AG04450 (cell line): Measurements from ENCODE around the gene TESK1. TPM values are rescaled to one million over a fixed set of nuclear protein-coding genes. Genes with fewer than 3 reads are reported as not detected.

ENCODE experiments used
- CTCF ChIA-PET: fragments of 300-600, 350-600 bp; formaldehyde crosslinking; extraction: SDS; loops from one replicate; lab custom pipeline; 2022; ENCODE audit warnings: antibody characterized with exemption, inconsistent platforms; lab: Charles Lee
- POLR2A ChIA-PET: fragments of 350-600 bp; formaldehyde crosslinking; extraction: SDS; loops from one replicate; lab custom pipeline; 2021; ENCODE audit warnings: antibody characterized with exemption, inconsistent platforms; lab: Yijun Ruan, JAX
- DNase-seq: peaks from one replicate; pipeline ENCODE4 v3.0.0-alpha.2; 2011; ENCODE audit warnings: low read depth, low spot score
- H3K27ac ChIP-seq: one replicate; pipeline ENCODE4 v1.5.1; 2012; ENCODE audit warnings: low read depth, low read length, control low read depth
- H3K27me3 ChIP-seq: one replicate; pipeline ENCODE4 v1.6.0; 2012; ENCODE audit warnings: low read length; ENCODE audit not compliant: control insufficient read depth, insufficient read depth
- H3K4me3 ChIP-seq: 2 replicates; pipeline ENCODE4 v1.5.1; 2011; ENCODE audit warnings: mild to moderate bottlenecking, low read depth, low read length, control low read depth
- H3K9me3 ChIP-seq: 2 replicates; pipeline ENCODE4 v1.5.1; 2012; ENCODE audit warnings: low read length; ENCODE audit not compliant: control insufficient read depth, insufficient read depth
- CTCF ChIP-seq: IDR thresholded peaks from 2 replicates; pipeline ENCODE4 v1.5.1; 2011; ENCODE audit warnings: low read depth, low read length, control low read depth, inconsistent platforms
- polyA plus RNA-seq: library from polyadenylated mRNA; depleted of rRNA; stranded (reverse); fragments of >200 nt; gene quantifications from 2 replicates; pipeline ENCODE4 v1.2.3, GENCODE V29; 2011

The TESK1 gene
- polyA plus RNA-seq, 1 experiment: 12.8 TPM

- H3K4me3 ChIP-seq: no peak overlapping the region
- no peak overlapping the region for H3K27ac ChIP-seq
- no peak for TF ChIP-seq CTCF
- H3K27me3 ChIP-seq: peaks cover 46% of the 10 kb centered on the region
- H3K9me3 ChIP-seq: no peaks in the 10 kb centered on the region; the same call in 1 of the 2 replicates
- POLR2A ChIA-PET: no interaction called here
- DNase-seq: no peak
- CTCF ChIA-PET: interaction anchor here (0.9 to 1.6 kb wide), 2 partner anchors 8 to 15 kb away, joined by 3 to 7 read pairs; no protein-coding TSS in a partner anchor
Observed at GRCh38 chr9:35618854-35619799, 14.1 kb downstream of the TESK1 start.

- Histone ChIP-seq H3K4me3 (no peak overlapping the region), H3K27ac (no peak overlapping the region), H3K9me3 (no peaks in the 10 kb centered on the region; the same call in 1 of the 2 replicates), H3K27me3 (peaks cover 41% of the 10 kb centered on the region)
- POLR2A ChIA-PET: no interaction called here
- CTCF ChIA-PET: interaction anchor here (0.9 to 1.6 kb wide), 2 partner anchors 8 to 16 kb away, joined by 3 to 7 read pairs; no protein-coding TSS in a partner anchor
- no peak for TF ChIP-seq CTCF
- DNase-seq: no peak
Observed at GRCh38 chr9:35619800-35620158, 14.7 kb downstream of the TESK1 start.

- H3K9me3 ChIP-seq: no peaks in the 10 kb centered on the region
- POLR2A ChIA-PET: no interaction called here
- no peak overlapping the region for H3K27ac ChIP-seq
- CTCF ChIA-PET: interaction anchor here (0.7 to 2.1 kb wide), 2 partner anchors 24 kb away, joined by 3 to 10 read pairs; no protein-coding TSS in a partner anchor
- peaks cover 5% of the 10 kb centered on the region for H3K27me3 ChIP-seq
- no peak overlapping the region for H3K4me3 ChIP-seq
- TF ChIP-seq CTCF: no peak
- no peak for DNase-seq
Observed at GRCh38 chr9:35627575-35627974, 22.5 kb downstream of the TESK1 start.

GRCh38 chr9:35628389-35628991 is 23.4 kb downstream of the TESK1 start:
- no peak for TF ChIP-seq CTCF
- Histone ChIP-seq H3K9me3 (no peaks in the 10 kb centered on the region), H3K4me3 (no peak overlapping the region), H3K27ac (no peak overlapping the region), H3K27me3 (peaks cover 5% of the 10 kb centered on the region)
- POLR2A ChIA-PET: no interaction called here
- CTCF ChIA-PET: interaction anchor here (0.7 to 2.1 kb wide), 3 partner anchors 19 to 29 kb away, joined by 3 to 10 read pairs (median 4); partner anchors contain the start of genes CCDC107 and RMRP
- no peak for DNase-seq

- no peak for TF ChIP-seq CTCF
- no peaks in the 10 kb centered on the region for H3K9me3 ChIP-seq
- ChIA-PET CTCF (interaction anchor here (0.6 to 2.1 kb wide), 3 partner anchors 17 to 140 kb away, joined by 3 to 10 read pairs (median 4); partner anchors contain the start of gene RUSC2), POLR2A (no interaction called here)
- H3K4me3 ChIP-seq: no peak overlapping the region
- peaks cover 5% of the 10 kb centered on the region for H3K27me3 ChIP-seq
- DNase-seq: no peak
- no peak overlapping the region for H3K27ac ChIP-seq
Observed at GRCh38 chr9:35629597-35629996, 24.5 kb downstream of the TESK1 start.
